Measurements from ENCODE around the gene TUBB2B.
"Not testable (repeated sequence)": the region's sequence is repeated elsewhere in the genome, so short reads cannot be mapped to it uniquely, and the experiment has no call there.

TUBB2B gene

DNA sequence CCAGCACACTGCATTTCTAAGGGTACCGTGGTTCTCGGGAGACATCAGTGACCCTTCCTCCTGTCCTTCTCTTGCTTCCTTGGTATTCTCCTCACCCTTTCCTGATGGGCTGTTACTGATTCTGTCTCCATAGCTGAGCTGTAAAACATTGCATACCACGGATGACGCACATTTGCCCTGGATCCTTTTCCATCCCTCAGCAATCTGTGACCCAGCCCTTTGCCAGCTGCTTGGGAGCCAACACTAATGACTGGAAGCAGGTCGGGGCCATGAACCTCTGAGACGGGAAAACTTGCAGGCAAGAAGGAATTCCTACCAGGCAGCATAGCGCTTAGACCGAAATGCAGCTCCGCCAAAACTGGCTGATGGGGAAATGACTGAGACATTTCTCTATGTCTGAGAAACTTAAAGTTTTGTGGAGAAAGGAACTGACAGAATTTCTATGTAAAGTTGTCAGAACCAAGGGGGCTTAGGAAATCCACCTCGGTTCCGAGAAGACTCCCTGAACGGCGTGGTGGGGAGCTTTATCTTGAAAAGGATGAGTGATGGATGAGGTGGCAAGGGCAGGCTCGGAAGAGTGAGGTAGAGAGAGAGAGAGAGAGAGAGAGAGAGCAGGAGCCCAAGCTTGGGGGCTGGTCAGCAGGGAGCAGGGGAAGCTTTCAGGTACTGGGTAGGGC, 19.2 kb downstream of the TUBB2B start:
- DNase-seq: no peak

- no peak for DNase-seq
Measured at GRCh38 chr6:3206339-3207015, 21.0 kb downstream of the TUBB2B start.

DNA sequence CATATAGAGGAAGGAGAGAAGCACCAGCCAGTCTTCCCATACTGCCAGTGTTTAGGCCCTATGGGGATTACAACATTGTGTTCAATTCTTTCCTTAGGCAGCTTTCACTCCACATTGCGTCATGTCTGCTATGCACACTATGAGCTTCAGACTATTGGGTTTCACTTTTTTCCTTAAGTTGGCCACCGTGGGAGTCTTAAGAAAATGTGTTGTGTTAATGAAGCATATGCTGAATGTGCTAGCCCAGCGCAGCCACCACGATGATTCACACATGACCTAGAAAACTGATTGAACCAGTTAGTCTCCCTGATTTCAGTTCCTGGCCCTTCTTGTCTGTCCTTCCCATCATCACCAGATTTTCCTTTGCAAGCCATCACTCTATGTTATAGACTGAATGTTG, 21.5 kb downstream of the TUBB2B start:
- DNase-seq: no peak

GRCh38 chr6:3204921-3205320, 22.5 kb downstream of the TUBB2B start:
- no peak for DNase-seq

DNA sequence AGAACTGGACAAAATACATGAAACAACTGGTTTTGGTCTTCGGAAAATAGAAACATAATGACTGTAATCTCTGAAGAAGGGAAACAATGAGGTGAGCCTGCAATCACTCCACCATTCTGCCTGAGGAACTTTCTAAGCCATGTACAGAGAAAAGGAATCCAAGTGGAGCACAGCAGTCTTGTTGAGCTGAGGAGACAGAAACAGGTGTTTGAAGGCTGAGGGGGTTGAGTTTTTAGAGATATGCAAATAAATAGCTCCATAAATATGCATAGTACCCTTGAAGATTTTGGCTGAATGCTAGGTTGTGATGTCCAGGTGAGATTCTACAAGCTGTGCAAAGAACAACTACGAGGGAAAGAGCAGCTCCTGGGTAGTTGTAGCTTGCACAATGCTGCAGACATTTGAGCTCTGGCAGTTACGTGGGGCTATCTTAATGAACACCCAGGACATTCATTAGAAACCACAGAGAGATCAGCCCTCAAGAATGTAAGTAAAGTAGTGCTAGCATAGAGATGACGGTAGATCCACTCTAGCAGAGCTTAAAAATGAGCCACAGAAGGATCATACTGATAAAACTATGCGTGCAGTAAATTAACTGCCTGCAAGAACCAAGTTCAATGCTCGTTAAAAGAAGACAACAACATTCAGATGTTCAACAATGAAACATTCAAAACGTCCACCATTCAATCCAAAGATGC, 24.3 kb downstream of the TUBB2B start:
- no peak for DNase-seq

GRCh38 chr6:3201388-3201787, 26.1 kb downstream of the TUBB2B start:
- no peak for DNase-seq

DNA sequence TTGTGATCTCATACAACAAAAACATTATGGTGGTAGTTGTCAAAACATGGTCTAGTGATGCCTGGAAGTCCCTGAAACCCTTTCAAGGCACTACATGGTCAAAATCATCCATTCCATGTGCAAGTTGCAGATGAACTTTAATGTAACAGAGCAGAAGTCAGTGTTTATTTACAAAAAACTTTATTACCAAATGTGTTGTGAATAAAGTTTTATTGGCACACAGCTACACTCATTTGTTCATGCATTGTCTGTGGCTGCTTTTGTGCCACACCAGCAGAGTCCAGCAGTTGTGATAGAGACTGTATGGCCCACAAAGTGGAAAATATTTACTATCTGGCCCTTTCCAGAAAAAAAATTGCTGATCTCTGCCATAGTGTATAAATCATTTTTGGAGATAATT, 26.8 kb downstream of the TUBB2B start:
- no peak for DNase-seq

GRCh38 chr6:3199382-3199781, 28.1 kb downstream of the TUBB2B start:
- no peak for DNase-seq

DNA sequence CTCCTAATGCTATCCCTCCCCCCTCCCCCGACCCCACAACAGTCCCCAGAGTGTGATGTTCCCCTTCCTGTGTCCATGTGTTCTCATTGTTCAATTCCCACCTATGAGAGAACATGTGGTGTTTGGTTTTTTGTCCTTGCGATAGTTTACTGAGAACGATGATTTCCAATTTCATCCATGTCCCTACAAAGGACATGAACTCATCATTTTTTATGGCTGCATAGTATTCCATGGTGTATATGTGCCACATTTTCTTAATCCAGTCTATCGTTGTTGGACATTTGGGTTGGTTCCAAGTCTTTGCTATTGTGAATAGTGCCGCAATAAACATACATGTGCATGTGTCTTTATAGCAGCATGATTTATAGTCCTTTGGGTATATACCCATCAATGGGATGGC, 29.7 kb downstream of the TUBB2B start:
- not testable (repeated sequence) for DNase-seq

DNA sequence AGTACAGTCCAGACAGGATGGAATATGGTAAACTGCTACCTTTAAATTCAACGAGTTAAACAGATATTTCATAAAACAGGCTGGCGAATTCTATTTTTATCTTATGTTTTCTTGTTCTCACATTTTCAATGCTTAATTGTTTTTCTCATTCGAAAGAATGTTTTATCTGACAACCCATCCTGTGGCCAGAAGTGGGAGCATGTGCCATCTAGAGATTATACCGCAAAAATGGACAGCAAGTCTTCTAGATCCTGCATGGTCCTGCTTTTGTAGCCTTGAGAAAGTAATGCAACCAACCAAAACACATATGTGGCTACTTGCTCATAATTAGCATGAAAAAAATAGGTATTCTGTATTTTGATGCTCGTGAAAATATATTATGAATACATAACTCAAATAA, 30.7 kb downstream of the TUBB2B start:
- no peak for DNase-seq

GRCh38 chr6:3195695-3196497, 31.6 kb downstream of the TUBB2B start:
- no peak for DNase-seq

GRCh38 chr6:3195420-3195694, 32.1 kb downstream of the TUBB2B start:
- DNase-seq: no peak

- DNase-seq: no peak
Measured at GRCh38 chr6:3194535-3195419, 32.7 kb downstream of the TUBB2B start.

DNA sequence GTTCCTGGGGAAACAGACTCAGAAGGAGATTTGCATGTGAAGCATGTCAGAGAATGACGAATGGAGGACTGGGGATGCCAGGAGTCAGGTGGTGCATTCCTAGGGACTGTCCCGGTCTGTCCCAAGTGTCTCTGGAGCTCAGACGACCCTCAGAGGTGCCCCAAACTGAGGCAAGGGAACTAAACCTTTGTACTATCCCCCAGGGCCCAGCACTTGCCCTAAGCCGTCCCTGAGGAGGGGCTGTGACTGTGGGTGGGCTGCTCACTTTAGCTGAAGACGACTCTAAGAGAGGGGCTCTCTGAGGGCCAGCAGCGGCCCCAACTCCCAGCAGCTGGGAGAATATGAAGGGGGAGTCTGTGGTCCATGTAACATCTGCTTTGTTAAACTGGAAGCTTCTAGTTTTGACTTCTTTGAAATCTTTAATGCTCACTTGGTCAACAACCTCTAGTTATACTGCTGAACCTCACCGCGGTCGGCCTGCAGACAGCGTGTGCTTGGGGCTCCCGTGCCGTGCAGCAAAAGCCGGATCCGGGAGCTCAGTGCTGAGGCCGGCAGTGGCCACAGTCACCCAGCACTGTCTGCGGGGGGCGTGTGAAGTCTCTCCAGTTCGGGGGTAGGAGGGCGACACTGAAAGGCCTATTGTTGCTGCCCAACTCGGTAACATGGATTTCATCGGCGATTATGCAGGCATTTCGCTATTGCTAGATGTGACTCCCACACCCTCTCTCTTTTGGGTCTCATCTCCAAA, 34.2 kb downstream of the TUBB2B start:
- no peak for DNase-seq

DNA sequence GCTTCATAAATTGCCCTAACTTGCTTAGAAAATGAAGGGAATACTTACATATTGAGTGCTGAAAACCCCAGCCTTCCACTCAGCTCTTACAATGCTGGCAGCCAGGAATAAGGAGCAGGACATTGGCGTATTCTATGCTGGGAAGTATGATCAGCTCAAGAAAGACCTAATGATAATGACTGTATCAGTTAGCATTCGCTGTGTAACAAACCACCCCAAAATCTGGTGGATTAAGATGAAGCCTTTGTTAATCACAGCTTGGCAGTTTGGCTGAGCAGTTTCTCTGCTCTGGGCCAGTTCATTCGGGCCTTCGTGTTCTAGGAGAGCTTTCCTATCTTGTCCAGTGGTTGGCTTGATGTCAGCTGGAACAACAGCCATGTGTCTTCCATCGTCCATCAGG, 36.7 kb downstream of the TUBB2B start:
- no peak for DNase-seq

DNA sequence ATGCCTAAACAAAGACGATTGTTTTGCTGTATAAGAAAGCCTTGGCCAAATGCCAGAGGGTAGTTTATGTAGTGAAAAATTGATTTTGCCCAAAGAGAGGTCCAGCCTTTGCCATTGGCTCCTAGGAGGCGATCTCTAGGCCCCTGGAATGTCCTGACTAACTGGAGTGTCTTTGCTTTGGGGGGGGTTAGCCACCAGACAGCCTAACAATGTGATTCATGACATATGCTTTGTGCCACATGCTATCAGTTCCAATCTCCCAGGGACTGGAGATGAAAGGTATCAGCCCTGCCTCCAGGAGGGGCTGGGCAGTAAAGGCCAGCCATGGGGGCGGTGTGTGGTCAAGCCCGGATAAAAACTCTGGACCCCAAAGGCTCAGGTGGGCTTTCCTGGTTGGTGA, 37.4 kb downstream of the TUBB2B start:
- DNase-seq: no peak

DNA sequence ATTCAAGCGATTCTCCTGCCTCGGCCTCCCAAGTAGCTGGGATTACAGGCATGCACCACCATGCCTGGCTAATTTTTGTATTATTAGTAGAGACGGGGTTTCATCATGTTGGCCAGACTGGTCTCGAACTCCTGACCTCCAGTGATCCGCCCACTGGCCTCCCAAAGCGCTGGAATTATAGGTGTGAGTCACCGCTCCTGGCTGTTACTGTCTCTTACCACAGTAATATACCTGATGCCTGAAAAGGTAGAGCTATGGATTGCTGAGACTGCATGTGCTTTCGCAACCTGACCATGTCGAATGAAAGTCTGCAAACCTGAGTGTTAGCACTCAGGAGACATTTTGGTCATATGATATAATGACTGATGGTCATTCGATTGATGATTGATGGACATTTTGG, 38.3 kb downstream of the TUBB2B start:
- not testable (repeated sequence) for DNase-seq

DNA sequence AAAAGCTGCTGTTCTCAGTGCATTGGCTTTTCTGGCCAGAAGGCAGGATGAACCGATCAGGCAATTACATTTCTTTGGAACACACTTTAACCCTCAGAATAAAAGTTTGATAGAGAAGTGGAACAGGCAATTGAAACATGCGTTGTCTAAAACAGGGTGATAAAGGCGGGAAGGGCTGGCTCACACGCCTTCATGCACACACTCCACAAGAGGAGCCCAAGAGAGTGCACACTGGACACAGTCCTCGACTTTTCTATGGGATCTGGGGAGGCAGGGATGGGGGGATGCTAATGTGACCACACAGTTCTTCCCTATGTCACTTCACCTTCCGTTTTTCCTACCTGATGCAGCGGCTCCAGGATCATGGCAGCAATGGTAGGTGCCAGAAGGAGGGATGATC, 39.2 kb downstream of the TUBB2B start:
- no peak for DNase-seq

- DNase-seq: no peak
Measured at GRCh38 chr6:3186974-3187382, 40.5 kb downstream of the TUBB2B start.

DNA sequence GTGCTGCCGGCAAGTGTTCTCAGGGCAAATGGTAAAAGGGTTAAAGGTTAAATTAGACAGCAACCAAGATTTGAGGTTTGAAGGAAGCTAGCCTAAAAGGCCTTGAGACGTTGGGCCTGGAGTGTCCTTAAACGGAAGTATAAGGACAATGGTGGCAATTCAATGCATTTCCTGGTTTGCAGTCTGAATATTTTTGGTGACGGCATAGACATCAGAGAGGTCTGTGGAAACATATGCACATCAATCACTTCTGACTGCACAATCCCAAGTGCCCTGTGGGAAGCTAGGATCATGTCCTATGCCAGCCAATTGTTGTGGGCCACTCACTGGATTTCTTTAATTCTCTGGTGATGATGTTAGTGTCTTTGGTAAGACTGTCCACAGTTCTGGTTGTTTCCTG, 44.4 kb downstream of the TUBB2B start:
- DNase-seq: no peak

DNA sequence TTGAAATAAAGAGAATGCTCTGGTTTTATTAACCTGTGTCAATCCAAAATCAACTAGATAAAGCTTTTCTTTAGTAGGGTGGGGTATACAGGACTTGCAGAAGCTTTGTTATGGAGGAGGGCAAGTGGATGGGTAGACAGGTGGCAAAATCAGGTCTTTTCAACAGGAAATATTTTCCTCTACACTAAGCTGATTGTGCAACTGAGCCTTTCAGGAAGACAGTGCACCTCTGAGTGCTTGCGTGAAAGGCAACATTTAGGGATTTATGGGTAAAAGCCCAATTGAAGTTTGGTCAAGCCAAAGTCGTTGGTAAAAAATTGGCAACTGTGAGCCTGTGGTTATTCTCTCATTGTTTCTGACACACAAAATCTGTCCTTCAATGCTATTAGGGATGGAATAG, 46.3 kb downstream of the TUBB2B start:
- DNase-seq: no peak

GRCh38 chr6:3179945-3180344, 47.5 kb downstream of the TUBB2B start:
- not testable (repeated sequence) for DNase-seq
